Measurements from ENCODE around the gene CMPK2.

CMPK2 gene

GRCh38 chr2:6827566-6828298, 38.0 kb downstream of the CMPK2 start:
- peak overlapping the region; percentile 36 for H3K4me2 ChIP-seq (ENCODE audit: low read depth, low read length, poor library complexity, severe bottlenecking)
- H3K4me3 ChIP-seq (ENCODE audit: low read length, poor library complexity, severe bottlenecking), result no peak overlapping the region
- TF ChIP-seq CTCF (conservative IDR thresholded peaks at IDR 0.05; ENCODE audit: low read length) (no peak), EZH2phosphoT487 (IDR thresholded peaks at IDR 0.05; ENCODE audit: borderline replicate concordance) (no peak)
- no peaks in the 10 kb centered on the region for H3K9me2 ChIP-seq (replicated peaks; ENCODE audit: low read depth, low read length)
- no peak overlapping the region for H3K9ac ChIP-seq (ENCODE audit: low read depth, low read length, poor library complexity, severe bottlenecking)
- no peaks in the 10 kb centered on the region for H3K79me2 ChIP-seq (ENCODE audit: insufficient read depth, low read length)
- H3K9me3 ChIP-seq (ENCODE audit: insufficient read depth, low read depth, low read length), result peaks cover 5% of the 10 kb centered on the region; the same call in 1 of the 2 replicates
- H3K4me1 ChIP-seq (ENCODE audit: insufficient read depth, low read length, poor library complexity, severe bottlenecking), result peaks cover 16% of the 10 kb centered on the region
- H3F3A ChIP-seq (ENCODE audit: low read depth), result no peaks in the 10 kb centered on the region
- no peaks in the 10 kb centered on the region for H3K36me3 ChIP-seq (ENCODE audit: insufficient read depth, low read length)
- no peaks in the 10 kb centered on the region for H3K27me3 ChIP-seq (ENCODE audit: insufficient read depth, low read length, poor library complexity, severe bottlenecking)
- no peaks in the 10 kb centered on the region for H4K20me1 ChIP-seq (ENCODE audit: insufficient read depth, low read length, poor library complexity, severe bottlenecking)
- peak overlapping the region; percentile 56 for H2AFZ ChIP-seq (ENCODE audit: low read length)

- Histone ChIP-seq H3K9me3 (ENCODE audit: insufficient read depth, low read depth, low read length) (peaks cover 3% of the 10 kb centered on the region; the same call in 1 of the 2 replicates), H2AFZ (ENCODE audit: low read length) (peak overlapping the region; percentile 37; the same call in 1 of the 2 replicates), H3F3A (ENCODE audit: low read depth) (no peaks in the 10 kb centered on the region), H4K20me1 (ENCODE audit: insufficient read depth, low read length, poor library complexity, severe bottlenecking) (no peaks in the 10 kb centered on the region), H3K4me3 (ENCODE audit: low read length, poor library complexity, severe bottlenecking) (peak overlapping the region; percentile 27), H3K9ac (ENCODE audit: low read depth, low read length, poor library complexity, severe bottlenecking) (no peak overlapping the region), H3K9me2 (replicated peaks; ENCODE audit: low read depth, low read length) (no peaks in the 10 kb centered on the region), H3K36me3 (ENCODE audit: insufficient read depth, low read length) (no peaks in the 10 kb centered on the region), H3K79me2 (ENCODE audit: insufficient read depth, low read length) (no peaks in the 10 kb centered on the region), H3K27me3 (ENCODE audit: insufficient read depth, low read length, poor library complexity, severe bottlenecking) (no peaks in the 10 kb centered on the region), H3K4me2 (ENCODE audit: low read depth, low read length, poor library complexity, severe bottlenecking) (peak overlapping the region; percentile 52), H3K4me1 (ENCODE audit: insufficient read depth, low read length, poor library complexity, severe bottlenecking) (peaks cover 16% of the 10 kb centered on the region)
- peak; percentile 94 for TF ChIP-seq CTCF (conservative IDR thresholded peaks at IDR 0.05; ENCODE audit: low read length)
- no peak for TF ChIP-seq EZH2phosphoT487 (IDR thresholded peaks at IDR 0.05; ENCODE audit: borderline replicate concordance)
Observed at GRCh38 chr2:6826081-6826913, 39.4 kb downstream of the CMPK2 start.

- TF ChIP-seq EZH2phosphoT487 (IDR thresholded peaks at IDR 0.05; ENCODE audit: borderline replicate concordance), result no peak
- TF ChIP-seq CTCF (conservative IDR thresholded peaks at IDR 0.05; ENCODE audit: low read length), result no peak
- no peaks in the 10 kb centered on the region for H3F3A ChIP-seq (ENCODE audit: low read depth)
- no peaks in the 10 kb centered on the region for H3K9me2 ChIP-seq (replicated peaks; ENCODE audit: low read depth, low read length)
- H3K27me3 ChIP-seq (ENCODE audit: insufficient read depth, low read length, poor library complexity, severe bottlenecking), result no peaks in the 10 kb centered on the region
- H3K4me1 ChIP-seq (ENCODE audit: insufficient read depth, low read length, poor library complexity, severe bottlenecking), result peaks cover 19% of the 10 kb centered on the region
- H3K4me2 ChIP-seq (ENCODE audit: low read depth, low read length, poor library complexity, severe bottlenecking), result no peak overlapping the region
- no peaks in the 10 kb centered on the region for H3K79me2 ChIP-seq (ENCODE audit: insufficient read depth, low read length)
- no peaks in the 10 kb centered on the region for H3K9me3 ChIP-seq (ENCODE audit: insufficient read depth, low read depth, low read length)
- no peak overlapping the region for H3K4me3 ChIP-seq (ENCODE audit: low read length, poor library complexity, severe bottlenecking)
- no peaks in the 10 kb centered on the region for H4K20me1 ChIP-seq (ENCODE audit: insufficient read depth, low read length, poor library complexity, severe bottlenecking)
- H2AFZ ChIP-seq (ENCODE audit: low read length), result no peak overlapping the region
- no peak overlapping the region for H3K9ac ChIP-seq (ENCODE audit: low read depth, low read length, poor library complexity, severe bottlenecking)
- H3K36me3 ChIP-seq (ENCODE audit: insufficient read depth, low read length), result no peaks in the 10 kb centered on the region
Observed at GRCh38 chr2:6824962-6825361, 40.7 kb downstream of the CMPK2 start.
